GM19463 (cell line): ENCODE results near the gene TMEM141.

Source experiments
- ATAC-seq: cut with Tn5 transposase; IDR thresholded peaks from one replicate; pipeline ENCODE4 v1.9.1; 2021; ENCODE audit warnings: mild to moderate bottlenecking, moderate library complexity; ENCODE audit not compliant: unreplicated experiment

TMEM141 gene

DNA sequence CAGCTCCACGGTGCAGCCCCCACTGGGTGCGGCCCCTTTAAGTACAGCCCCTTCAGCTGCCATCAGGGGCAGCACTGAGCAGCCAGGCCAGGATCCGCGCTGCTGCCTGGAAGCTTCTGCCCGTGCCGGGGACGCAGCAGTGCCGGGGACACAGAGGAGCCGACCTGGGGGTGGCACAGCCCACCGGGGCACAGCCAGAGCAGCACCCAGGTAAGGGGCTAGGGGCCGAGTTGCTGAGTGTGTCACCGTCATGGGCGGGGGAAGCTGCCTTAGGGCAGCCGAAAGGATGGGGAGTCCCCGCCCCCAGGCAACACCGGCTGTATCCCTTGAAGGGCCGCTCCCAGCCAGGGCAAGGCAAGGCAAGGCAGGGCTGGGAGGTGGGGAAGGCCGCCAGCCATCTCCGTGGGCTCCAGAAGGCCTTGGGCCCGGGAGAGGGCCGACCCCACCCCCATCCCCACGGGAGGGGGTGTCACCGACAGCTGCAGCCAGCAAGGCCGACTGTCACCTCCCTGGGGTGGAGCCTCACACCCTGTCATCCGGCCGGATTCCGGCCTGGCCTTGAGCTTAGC lies 51.3 kb downstream of the TMEM141 start, which contains the start of gene AJM1:
Gene AJM1 (plus strand): TSS at position 99 of the 569 bp plus-strand sequence. CDS start 1,937 bp downstream, outside the sequence.
- ATAC-seq = peak; percentile 79
